ENCODE results near the gene REM2.

Gene REM2

GRCh38 chr14:22883173-22883976, at the start of gene REM2:
Gene REM2, plus strand, starts transcription at chr14:22883222. Its CDS starts 66 bp downstream, at chr14:22883288.
- no peak for DNase-seq

- no peak for DNase-seq
Observed at GRCh38 chr14:22835505-22835904, 47.5 kb upstream of the REM2 start.

- DNase-seq: no peak
Observed at GRCh38 chr14:22836301-22837113, 46.5 kb upstream of the REM2 start, which contains the start of gene MMP14. Gene MMP14, plus strand, starts transcription at chr14:22836585. Its CDS starts 233 bp downstream, at chr14:22836818.

GRCh38 chr14:22837114-22837749, 45.8 kb upstream of the REM2 start:
- DNase-seq: peak; percentile 34

GRCh38 chr14:22837750-22838538, 45.1 kb upstream of the REM2 start:
- no peak for DNase-seq

- no peak for DNase-seq
Observed at GRCh38 chr14:22838631-22839041, 44.4 kb upstream of the REM2 start.

GRCh38 chr14:22839159-22839779, 43.8 kb upstream of the REM2 start:
- DNase-seq: no peak

GRCh38 chr14:22841311-22841710, 41.7 kb upstream of the REM2 start:
- no peak for DNase-seq

GRCh38 chr14:22841769-22842168, 41.3 kb upstream of the REM2 start:
- no peak for DNase-seq

- no peak for DNase-seq
Observed at GRCh38 chr14:22842211-22843122, 40.6 kb upstream of the REM2 start.

GRCh38 chr14:22843123-22843925, 39.7 kb upstream of the REM2 start:
- no peak for DNase-seq

- DNase-seq: no peak
Observed at GRCh38 chr14:22844221-22845102, 38.6 kb upstream of the REM2 start.

- no peak for DNase-seq
Observed at GRCh38 chr14:22845103-22845394, 38.0 kb upstream of the REM2 start.

GRCh38 chr14:22845821-22846625, 37.0 kb upstream of the REM2 start:
- no peak for DNase-seq

GRCh38 chr14:22846811-22847307, 36.2 kb upstream of the REM2 start:
- DNase-seq: no peak

- DNase-seq: no peak
Observed at GRCh38 chr14:22847661-22848341, 35.2 kb upstream of the REM2 start.

- no peak for DNase-seq
Observed at GRCh38 chr14:22848351-22849164, 34.5 kb upstream of the REM2 start.
